HCT116 (cell line): ENCODE data around the gene DOCK9.

Experiments
- CEBPB ChIP-seq: IDR thresholded peaks from 2 replicates; pipeline ENCODE4 v1.6.1; 2012; ENCODE audit warnings: low read depth
- CTCF ChIP-seq, 3 experiments: fragments of 200-600 bp in 1 of 3; sonication (generic) in 1 of 3; IDR thresholded peaks in 2 of 3; conservative IDR thresholded peaks in 1 of 3; 2 replicates each; pipeline ENCODE4 v1.5.1; 2012 to 2017; ENCODE audit warnings: low read depth in 2 of 3, low read length in 2 of 3, antibody characterized with exemption in 1 of 3, borderline replicate concordance in 1 of 3, control low read depth in 1 of 3, mild to moderate bottlenecking in 1 of 3, mixed read lengths in 1 of 3, mixed run types in 1 of 3, moderate library complexity in 1 of 3; ENCODE audit not compliant: insufficient read depth in 1 of 3
- EZH2 ChIP-seq: fragments of 200-600 bp; sonication (generic); IDR thresholded peaks from 2 replicates; pipeline ENCODE4 v1.6.1; 2017; ENCODE audit warnings: antibody characterized with exemption, mixed run types
- EZH2phosphoT487 ChIP-seq: fragments of 200-600 bp; IDR thresholded peaks from 2 replicates; pipeline ENCODE4 v1.6.1; 2018; ENCODE audit warnings: antibody characterized with exemption, borderline replicate concordance
- FOSL1 ChIP-seq: IDR thresholded peaks from 2 replicates; pipeline ENCODE4 v1.6.1; 2012; ENCODE audit warnings: low read depth
- MAX ChIP-seq: IDR thresholded peaks from 2 replicates; pipeline ENCODE4 v1.6.1; 2012
- POLR2A ChIP-seq: IDR thresholded peaks from 2 replicates; pipeline ENCODE4 v1.7.0; 2011; ENCODE audit warnings: borderline replicate concordance; ENCODE audit not compliant: insufficient read depth, insufficient read length; ENCODE audit errors: extremely low read depth
- REST ChIP-seq: IDR thresholded peaks from 2 replicates; pipeline ENCODE4 v1.6.1; 2012; ENCODE audit warnings: low read depth
- TCF7L2 ChIP-seq: IDR thresholded peaks from 2 replicates; pipeline ENCODE4 v1.7.0; 2011; ENCODE audit warnings: borderline replicate concordance, inconsistent platforms; ENCODE audit not compliant: insufficient read depth, insufficient read length; ENCODE audit errors: extremely low read depth
- ZNF274 ChIP-seq: fragments of 200-500 bp; sonication (Bioruptor generic); IDR thresholded peaks from 2 replicates; pipeline ENCODE4 v1.6.1; 2014; ENCODE audit warnings: mild to moderate bottlenecking, low read depth, low read length, inconsistent platforms

GRCh38 chr13:98967491-98967890 lies 10.4 kb downstream of the DOCK9 start:
- no peak for TF ChIP-seq MAX
- TF ChIP-seq CTCF (IDR thresholded peaks at IDR 0.05 in 2 of 3, conservative IDR thresholded peaks at IDR 0.05 in 1 of 3; ENCODE audit: borderline replicate concordance in 1 of 3, insufficient read depth in 1 of 3, low read depth in 2 of 3, low read length in 2 of 3), result no peak
- TF ChIP-seq POLR2A, result no peak
- no peak for TF ChIP-seq FOSL1
- TF ChIP-seq EZH2phosphoT487, result no peak
- TF ChIP-seq CEBPB, result no peak
- no peak for TF ChIP-seq TCF7L2
- no peak for TF ChIP-seq EZH2
- TF ChIP-seq ZNF274, result no peak
- TF ChIP-seq REST, result no peak
